Measurements from ENCODE around the gene TAOK3. TPM values are rescaled to one million over a fixed set of nuclear protein-coding genes. Genes with fewer than 3 reads are reported as not detected.

TAOK3 gene
- total RNA-seq, 1 experiment from 2014 or later, result 17.7 TPM

DNA sequence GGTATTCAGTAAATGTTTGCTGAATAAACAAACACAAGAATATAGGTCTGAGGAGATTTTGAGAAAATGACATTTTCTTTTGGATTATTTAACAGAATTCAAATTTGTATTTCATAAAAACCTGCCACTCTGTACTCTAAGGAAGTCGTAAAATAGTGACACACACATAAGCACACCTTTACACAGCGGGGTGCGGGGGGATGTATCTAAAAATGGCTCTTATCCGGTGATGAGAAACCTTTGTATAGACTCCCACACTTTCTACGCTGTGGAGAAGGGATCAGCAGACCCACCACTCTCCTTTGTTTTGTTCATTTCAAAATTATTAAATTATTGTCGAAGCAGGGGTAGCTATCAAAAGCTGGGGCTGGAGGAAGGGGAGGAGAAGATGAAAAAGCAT is 178.7 kb downstream of the TAOK3 start:
- intact Hi-C loops (cut with micrococcal nuclease; ENCODE audit: unreplicated experiment), result no loop called here
- Mint-ChIP-seq H3K27me3 (ENCODE audit: insufficient read depth, unreplicated experiment) (no peaks in the 10 kb centered on the region), H3K36me3 (ENCODE audit: insufficient read depth, unreplicated experiment) (no peaks in the 10 kb centered on the region), H3K4me1 (ENCODE audit: low read depth, unreplicated experiment) (no peaks in the 10 kb centered on the region), H3K27ac (ENCODE audit: unreplicated experiment) (no peak overlapping the region), H3K9me3 (ENCODE audit: unreplicated experiment) (no peaks in the 10 kb centered on the region), H3K4me3 (ENCODE audit: unreplicated experiment) (no peak overlapping the region)
- Histone ChIP-seq H3K9me3 (no peaks in the 10 kb centered on the region), H3K4me3 (ENCODE audit: low read depth, low read length) (no peak overlapping the region), H3K4me1 (no peaks in the 10 kb centered on the region), H3K36me3 (ENCODE audit: control insufficient read depth, insufficient read depth, low read length) (no peaks in the 10 kb centered on the region), H3K27me3 (replicated peaks; ENCODE audit: control insufficient read depth, insufficient read depth, low read length) (no peaks in the 10 kb centered on the region)
- DNase-seq, result no peak
- no TSS peak for BruUV-seq (replicated peaks)
- TF ChIP-seq, protein P1, sequence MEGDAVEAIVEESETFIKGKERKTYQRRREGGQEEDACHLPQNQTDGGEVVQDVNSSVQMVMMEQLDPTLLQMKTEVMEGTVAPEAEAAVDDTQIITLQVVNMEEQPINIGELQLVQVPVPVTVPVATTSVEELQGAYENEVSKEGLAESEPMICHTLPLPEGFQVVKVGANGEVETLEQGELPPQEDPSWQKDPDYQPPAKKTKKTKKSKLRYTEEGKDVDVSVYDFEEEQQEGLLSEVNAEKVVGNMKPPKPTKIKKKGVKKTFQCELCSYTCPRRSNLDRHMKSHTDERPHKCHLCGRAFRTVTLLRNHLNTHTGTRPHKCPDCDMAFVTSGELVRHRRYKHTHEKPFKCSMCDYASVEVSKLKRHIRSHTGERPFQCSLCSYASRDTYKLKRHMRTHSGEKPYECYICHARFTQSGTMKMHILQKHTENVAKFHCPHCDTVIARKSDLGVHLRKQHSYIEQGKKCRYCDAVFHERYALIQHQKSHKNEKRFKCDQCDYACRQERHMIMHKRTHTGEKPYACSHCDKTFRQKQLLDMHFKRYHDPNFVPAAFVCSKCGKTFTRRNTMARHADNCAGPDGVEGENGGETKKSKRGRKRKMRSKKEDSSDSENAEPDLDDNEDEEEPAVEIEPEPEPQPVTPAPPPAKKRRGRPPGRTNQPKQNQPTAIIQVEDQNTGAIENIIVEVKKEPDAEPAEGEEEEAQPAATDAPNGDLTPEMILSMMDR (IDR thresholded peaks at IDR 0.05; ENCODE audit: insufficient read depth in 1 of 2, low read depth in 1 of 2, low read length in 1 of 2, severe bottlenecking in 1 of 2, unreplicated experiment in 1 of 2), result no peak
- ChIA-PET POLR2A (no interaction called here), CTCF (no interaction called here)

DNA sequence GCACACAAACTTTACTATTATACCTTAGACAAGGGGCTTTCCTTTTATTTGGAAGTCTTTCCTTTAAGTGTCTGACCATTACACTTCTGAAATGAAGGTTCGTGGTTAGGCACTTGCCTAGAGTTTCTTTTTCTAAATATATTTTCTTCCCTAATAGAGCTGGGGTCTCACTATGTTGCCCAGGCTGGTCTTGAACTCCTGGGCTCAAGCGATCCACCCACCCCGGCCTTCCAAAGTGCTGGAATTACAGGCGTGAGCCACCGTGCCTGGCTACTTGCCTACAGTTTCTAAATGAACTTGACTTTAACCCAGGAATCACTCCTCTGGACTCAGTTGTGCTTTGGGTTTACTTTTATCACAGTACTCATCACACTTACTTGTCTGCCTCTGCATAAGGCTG is 179.2 kb downstream of the TAOK3 start:
- DNase-seq, result no peak
- H3K9me3 Mint-ChIP-seq (ENCODE audit: unreplicated experiment), result no peaks in the 10 kb centered on the region
- H3K4me1 Mint-ChIP-seq (ENCODE audit: low read depth, unreplicated experiment), result no peaks in the 10 kb centered on the region
- no TSS peak for BruUV-seq (replicated peaks)
- no peaks in the 10 kb centered on the region for H3K36me3 ChIP-seq (ENCODE audit: control insufficient read depth, insufficient read depth, low read length)
- TF ChIP-seq, protein P1 (IDR thresholded peaks at IDR 0.05; ENCODE audit: insufficient read depth in 1 of 2, low read depth in 1 of 2, low read length in 1 of 2, severe bottlenecking in 1 of 2, unreplicated experiment in 1 of 2), result no peak
- no peaks in the 10 kb centered on the region for H3K9me3 ChIP-seq
- no peak overlapping the region for H3K4me3 ChIP-seq (ENCODE audit: low read depth, low read length)
- ChIA-PET POLR2A (no interaction called here), CTCF (no interaction called here)
- no peak overlapping the region for H3K27ac Mint-ChIP-seq (ENCODE audit: unreplicated experiment)
- intact Hi-C loops (cut with micrococcal nuclease; ENCODE audit: unreplicated experiment), result no loop called here
- no peaks in the 10 kb centered on the region for H3K4me1 ChIP-seq
- H3K36me3 Mint-ChIP-seq (ENCODE audit: insufficient read depth, unreplicated experiment), result no peaks in the 10 kb centered on the region
- H3K27me3 ChIP-seq (replicated peaks; ENCODE audit: control insufficient read depth, insufficient read depth, low read length), result no peaks in the 10 kb centered on the region
- H3K27me3 Mint-ChIP-seq (ENCODE audit: insufficient read depth, unreplicated experiment), result no peaks in the 10 kb centered on the region
- no peak overlapping the region for H3K4me3 Mint-ChIP-seq (ENCODE audit: unreplicated experiment)

DNA sequence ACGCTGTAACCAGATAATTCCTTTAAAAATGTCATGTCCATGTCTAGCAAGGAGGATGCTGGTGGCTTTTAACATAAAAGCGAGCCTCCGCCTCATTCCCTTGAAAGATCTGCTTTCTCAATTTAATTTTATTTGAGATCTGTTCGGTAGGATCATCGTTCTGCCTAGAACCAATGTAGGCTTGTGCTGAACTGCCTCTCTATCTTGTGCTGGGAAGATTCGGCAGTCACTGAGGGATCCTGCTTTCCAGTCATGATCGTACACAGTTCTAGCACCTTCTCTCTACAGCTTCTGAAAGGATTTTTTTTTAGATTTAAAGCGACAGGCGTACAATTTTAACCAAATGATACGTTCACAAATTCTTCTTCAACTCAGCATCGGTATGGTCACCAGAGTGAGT is 182.4 kb downstream of the TAOK3 start:
- ChIA-PET CTCF (no interaction called here), POLR2A (no interaction called here)
- no peak overlapping the region for H3K4me3 ChIP-seq (ENCODE audit: low read depth, low read length)
- DNase-seq, result no peak
- H3K4me3 Mint-ChIP-seq (ENCODE audit: unreplicated experiment), result no peak overlapping the region
- H3K27me3 ChIP-seq (replicated peaks; ENCODE audit: control insufficient read depth, insufficient read depth, low read length), result no peaks in the 10 kb centered on the region
- no peaks in the 10 kb centered on the region for H3K9me3 ChIP-seq
- no peaks in the 10 kb centered on the region for H3K4me1 ChIP-seq
- no peak overlapping the region for H3K27ac Mint-ChIP-seq (ENCODE audit: unreplicated experiment)
- H3K9me3 Mint-ChIP-seq (ENCODE audit: unreplicated experiment), result no peaks in the 10 kb centered on the region
- TF ChIP-seq, protein P1 (IDR thresholded peaks at IDR 0.05; ENCODE audit: insufficient read depth in 1 of 2, low read depth in 1 of 2, low read length in 1 of 2, severe bottlenecking in 1 of 2, unreplicated experiment in 1 of 2), result no peak
- no peaks in the 10 kb centered on the region; the same call in 1 of the 2 replicates for H3K36me3 ChIP-seq (ENCODE audit: control insufficient read depth, insufficient read depth, low read length)
- no TSS peak for BruUV-seq (replicated peaks)
- no peaks in the 10 kb centered on the region for H3K36me3 Mint-ChIP-seq (ENCODE audit: insufficient read depth, unreplicated experiment)
- no peaks in the 10 kb centered on the region for H3K4me1 Mint-ChIP-seq (ENCODE audit: low read depth, unreplicated experiment)
- intact Hi-C loops (cut with micrococcal nuclease; ENCODE audit: unreplicated experiment), result no loop called here
- H3K27me3 Mint-ChIP-seq (ENCODE audit: insufficient read depth, unreplicated experiment), result no peaks in the 10 kb centered on the region
